ENCODE data around the gene CRYGA. TPM values are rescaled to one million over a fixed set of nuclear protein-coding genes. Genes with fewer than 3 reads are reported as not detected.

Gene CRYGA
- total RNA-seq, 1 experiment from 2014 or later = not detected

DNA sequence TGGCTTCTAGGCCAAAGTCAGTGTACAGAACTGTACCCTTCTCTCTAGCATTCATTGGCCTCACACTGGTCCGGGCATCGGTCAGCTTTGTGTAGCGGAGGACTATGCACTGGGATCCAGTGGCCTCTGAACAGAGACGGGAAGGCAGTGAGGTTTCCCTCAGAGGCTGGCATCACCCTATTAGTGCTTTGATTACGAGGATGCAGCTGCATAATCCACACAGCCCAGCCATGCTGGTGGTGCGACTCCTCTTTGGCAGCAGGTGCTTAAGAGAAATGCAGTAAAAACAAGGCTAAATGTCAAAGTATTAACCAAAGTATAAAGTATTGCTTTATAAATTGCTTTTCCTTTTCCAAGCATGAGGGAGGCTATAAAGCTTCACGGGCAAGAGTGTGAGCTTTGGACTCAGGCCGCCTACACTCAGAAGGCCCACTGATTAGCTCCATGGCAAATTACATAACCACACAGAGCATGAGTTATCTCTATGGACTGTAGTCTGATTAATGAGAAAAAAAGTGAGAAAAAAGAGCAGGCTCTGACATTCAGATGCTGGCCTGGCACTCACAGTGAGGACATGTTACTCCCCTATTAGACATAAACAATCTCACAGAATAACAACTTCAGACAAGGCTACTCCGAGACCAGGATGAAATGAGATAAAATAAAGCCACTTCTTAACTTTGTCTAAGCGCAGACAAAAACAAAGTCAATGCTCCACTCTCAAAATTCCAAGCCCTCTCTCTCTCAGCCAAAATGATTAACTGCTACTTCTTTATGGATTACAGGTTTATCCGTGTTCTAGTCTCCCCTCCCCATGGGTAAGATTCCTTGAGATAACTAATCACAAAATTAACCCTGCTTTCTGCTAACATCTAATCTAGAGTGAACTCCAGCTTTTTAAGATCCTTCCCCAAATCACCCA, 27.3 kb downstream of the CRYGA start:
- Histone ChIP-seq H4K20me1 (ENCODE audit: insufficient read depth) (no peaks in the 10 kb centered on the region), H3K4me3 (no peak overlapping the region), H3K9me2 (ENCODE audit: insufficient read depth) (no peaks in the 10 kb centered on the region), H3K27me3 (ENCODE audit: insufficient read depth, low read depth) (no peaks in the 10 kb centered on the region), H3K36me3 (ENCODE audit: low read depth) (no peaks in the 10 kb centered on the region), H3K9me3 (ENCODE audit: insufficient read depth, low read depth) (no peaks in the 10 kb centered on the region), H3K79me2 (ENCODE audit: low read depth) (no peaks in the 10 kb centered on the region), H3K4me1 (replicated peaks; ENCODE audit: insufficient read depth) (no peaks in the 10 kb centered on the region), H3K27ac (no peak overlapping the region), H2AFZ (no peak overlapping the region), H3K4me2 (no peak overlapping the region), H3F3A (ENCODE audit: insufficient read depth, low read depth) (no peaks in the 10 kb centered on the region)
- BruUV-seq (replicated peaks) = no TSS peak
- intact Hi-C loops (cut with micrococcal nuclease; ENCODE audit: unreplicated experiment) = no loop called here
- POLR2A ChIA-PET (ENCODE audit: unreplicated experiment) = no interaction called here
- CTCF ChIA-PET = no interaction called here
- no peak for DNase-seq
- TF ChIP-seq, protein P1, sequence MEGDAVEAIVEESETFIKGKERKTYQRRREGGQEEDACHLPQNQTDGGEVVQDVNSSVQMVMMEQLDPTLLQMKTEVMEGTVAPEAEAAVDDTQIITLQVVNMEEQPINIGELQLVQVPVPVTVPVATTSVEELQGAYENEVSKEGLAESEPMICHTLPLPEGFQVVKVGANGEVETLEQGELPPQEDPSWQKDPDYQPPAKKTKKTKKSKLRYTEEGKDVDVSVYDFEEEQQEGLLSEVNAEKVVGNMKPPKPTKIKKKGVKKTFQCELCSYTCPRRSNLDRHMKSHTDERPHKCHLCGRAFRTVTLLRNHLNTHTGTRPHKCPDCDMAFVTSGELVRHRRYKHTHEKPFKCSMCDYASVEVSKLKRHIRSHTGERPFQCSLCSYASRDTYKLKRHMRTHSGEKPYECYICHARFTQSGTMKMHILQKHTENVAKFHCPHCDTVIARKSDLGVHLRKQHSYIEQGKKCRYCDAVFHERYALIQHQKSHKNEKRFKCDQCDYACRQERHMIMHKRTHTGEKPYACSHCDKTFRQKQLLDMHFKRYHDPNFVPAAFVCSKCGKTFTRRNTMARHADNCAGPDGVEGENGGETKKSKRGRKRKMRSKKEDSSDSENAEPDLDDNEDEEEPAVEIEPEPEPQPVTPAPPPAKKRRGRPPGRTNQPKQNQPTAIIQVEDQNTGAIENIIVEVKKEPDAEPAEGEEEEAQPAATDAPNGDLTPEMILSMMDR (conservative IDR thresholded peaks at IDR 0.05) = no peak
- no peak for TF ChIP-seq EZH2 (IDR thresholded peaks at IDR 0.05; ENCODE audit: low read depth)

DNA sequence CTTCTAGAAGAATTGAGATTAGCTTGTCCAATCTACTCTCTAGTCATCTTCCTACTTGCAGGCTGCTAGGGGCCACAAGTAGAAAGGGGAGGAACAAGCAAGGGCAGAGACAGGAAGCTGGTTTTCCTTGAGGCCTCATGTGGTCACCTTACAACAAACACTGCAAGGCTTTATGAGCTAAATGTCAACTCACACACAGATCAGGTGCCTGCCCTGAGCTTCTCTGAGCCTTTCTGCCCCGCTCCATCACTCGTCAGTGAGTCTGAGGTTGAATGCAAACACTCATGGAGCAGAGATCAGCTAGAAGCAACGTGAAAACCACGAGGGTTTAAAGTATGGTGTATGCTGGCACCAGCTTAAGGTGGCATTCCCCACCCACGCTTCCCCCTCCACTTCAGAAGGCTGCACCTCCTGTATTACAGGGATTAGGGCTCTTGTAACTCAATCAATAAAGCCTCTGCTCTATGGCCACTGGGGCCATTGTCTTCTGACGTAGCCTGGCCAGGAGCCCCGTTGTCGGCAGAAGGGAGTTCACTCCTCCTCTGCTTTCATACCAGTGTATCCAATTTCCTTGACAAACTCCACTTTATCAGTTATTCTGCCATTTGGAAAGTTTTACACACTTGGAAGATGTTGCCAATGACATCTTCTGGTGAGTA, 28.3 kb downstream of the CRYGA start:
- Histone ChIP-seq H3K9me3 (ENCODE audit: insufficient read depth, low read depth) (no peaks in the 10 kb centered on the region), H3F3A (ENCODE audit: insufficient read depth, low read depth) (no peaks in the 10 kb centered on the region), H3K27me3 (ENCODE audit: insufficient read depth, low read depth) (no peaks in the 10 kb centered on the region), H3K4me1 (replicated peaks; ENCODE audit: insufficient read depth) (no peaks in the 10 kb centered on the region; the same call in 1 of the 2 replicates), H3K79me2 (ENCODE audit: low read depth) (no peaks in the 10 kb centered on the region), H3K9me2 (ENCODE audit: insufficient read depth) (no peaks in the 10 kb centered on the region), H3K4me3 (no peak overlapping the region), H3K27ac (no peak overlapping the region), H4K20me1 (ENCODE audit: insufficient read depth) (no peaks in the 10 kb centered on the region), H3K4me2 (no peak overlapping the region), H2AFZ (no peak overlapping the region), H3K36me3 (ENCODE audit: low read depth) (no peaks in the 10 kb centered on the region)
- BruUV-seq (replicated peaks) = no TSS peak
- TF ChIP-seq, protein P1 (conservative IDR thresholded peaks at IDR 0.05) = no peak
- no peak for TF ChIP-seq EZH2 (IDR thresholded peaks at IDR 0.05; ENCODE audit: low read depth)
- CTCF ChIA-PET = no interaction called here
- intact Hi-C loops (cut with micrococcal nuclease; ENCODE audit: unreplicated experiment) = no loop called here
- POLR2A ChIA-PET (ENCODE audit: unreplicated experiment) = interaction anchor here (0.6 kb wide), 1 partner anchor 20 kb away, joined by 4 read pairs; no protein-coding TSS in a partner anchor
- DNase-seq = no peak

- H3K9me2 ChIP-seq (ENCODE audit: insufficient read depth) = no peaks in the 10 kb centered on the region
- no TSS peak for BruUV-seq (replicated peaks)
- CTCF ChIA-PET = interaction anchor here (1.0 kb wide), 1 partner anchor 44 kb away, joined by 4 read pairs; no protein-coding TSS in a partner anchor
- H2AFZ ChIP-seq = no peak overlapping the region
- H3K9me3 ChIP-seq (ENCODE audit: insufficient read depth, low read depth) = no peaks in the 10 kb centered on the region
- H3K4me3 ChIP-seq = no peak overlapping the region
- H3K36me3 ChIP-seq (ENCODE audit: low read depth) = no peaks in the 10 kb centered on the region
- TF ChIP-seq, protein P1 (conservative IDR thresholded peaks at IDR 0.05) = no peak
- TF ChIP-seq EZH2 (IDR thresholded peaks at IDR 0.05; ENCODE audit: low read depth) = no peak
- H3F3A ChIP-seq (ENCODE audit: insufficient read depth, low read depth) = no peaks in the 10 kb centered on the region
- H3K4me1 ChIP-seq (replicated peaks; ENCODE audit: insufficient read depth) = no peaks in the 10 kb centered on the region; the same call in 1 of the 2 replicates
- no peak overlapping the region for H3K4me2 ChIP-seq
- intact Hi-C loops (cut with micrococcal nuclease; ENCODE audit: unreplicated experiment) = no loop called here
- no peaks in the 10 kb centered on the region for H3K27me3 ChIP-seq (ENCODE audit: insufficient read depth, low read depth)
- H4K20me1 ChIP-seq (ENCODE audit: insufficient read depth) = no peaks in the 10 kb centered on the region
- H3K79me2 ChIP-seq (ENCODE audit: low read depth) = no peaks in the 10 kb centered on the region
- no peak overlapping the region for H3K27ac ChIP-seq
- DNase-seq = no peak
- POLR2A ChIA-PET (ENCODE audit: unreplicated experiment) = no interaction called here
These were observed 32.7 kb downstream of the CRYGA start for GRCh38 chr2:208130712-208131110.
